Right atrium auricular region (tissue), 2 donors: ENCODE data around the gene AK4. TPM values are rescaled to one million over a fixed set of nuclear protein-coding genes. Genes with fewer than 3 reads are reported as not detected.
A peak's percentile ranks its signal among the peaks of the same experiment; 100 is the strongest.

Experiments used
- DNase-seq: peaks from one replicate; pipeline ENCODE4 v3.0.0-alpha.2; 2019; ENCODE audit warnings: low spot score
- H3K27ac ChIP-seq, 2 donors: fragments of 200-600 bp; sonication (generic); 1 replicate in 1 of 2; 2 replicates in 1 of 2; pipeline ENCODE4 v1.5.1; 2016 to 2019
- H3K27me3 ChIP-seq, 2 donors: fragments of 200-600 bp; sonication (generic); one replicate each; pipeline versions ENCODE4 v1.5.1 to v1.6.0; 2017 to 2019
- H3K36me3 ChIP-seq: fragments of 200-600 bp; sonication (generic); one replicate; pipeline ENCODE4 v1.5.1; 2016
- H3K4me1 ChIP-seq, 2 donors: fragments of 200-600 bp; sonication (generic); one replicate each; pipeline versions ENCODE4 v1.5.1 to v1.6.0; 2017 to 2019
- H3K4me3 ChIP-seq, 2 donors: fragments of 200-600 bp; sonication (generic); 1 replicate in 1 of 2; 2 replicates in 1 of 2; pipeline ENCODE4 v1.5.1; 2017 to 2019; ENCODE audit warnings: mild to moderate bottlenecking in 1 of 2, moderate library complexity in 1 of 2
- H3K9me3 ChIP-seq, 2 donors: fragments of 200-600 bp; sonication (generic); one replicate each; pipeline ENCODE4 v1.5.1; 2019
- total RNA-seq, 2 donors: library from RNA; depleted of rRNA; stranded (reverse); fragments of >200 nt; gene quantifications; one replicate each; pipeline ENCODE4 v1.1.0, GENCODE V29; 2016
- TF ChIP-seq, protein P1 (sequence below), 2 donors: fragments of 200-600 bp; sonication (generic); IDR thresholded peaks; one replicate each; pipeline ENCODE4 v1.5.1; 2019; ENCODE audit warnings: antibody characterized with exemption in 2 of 2

The AK4 gene
- total RNA-seq, 2 donors from 2014 or later, result 59.7 to 80.9 TPM

DNA sequence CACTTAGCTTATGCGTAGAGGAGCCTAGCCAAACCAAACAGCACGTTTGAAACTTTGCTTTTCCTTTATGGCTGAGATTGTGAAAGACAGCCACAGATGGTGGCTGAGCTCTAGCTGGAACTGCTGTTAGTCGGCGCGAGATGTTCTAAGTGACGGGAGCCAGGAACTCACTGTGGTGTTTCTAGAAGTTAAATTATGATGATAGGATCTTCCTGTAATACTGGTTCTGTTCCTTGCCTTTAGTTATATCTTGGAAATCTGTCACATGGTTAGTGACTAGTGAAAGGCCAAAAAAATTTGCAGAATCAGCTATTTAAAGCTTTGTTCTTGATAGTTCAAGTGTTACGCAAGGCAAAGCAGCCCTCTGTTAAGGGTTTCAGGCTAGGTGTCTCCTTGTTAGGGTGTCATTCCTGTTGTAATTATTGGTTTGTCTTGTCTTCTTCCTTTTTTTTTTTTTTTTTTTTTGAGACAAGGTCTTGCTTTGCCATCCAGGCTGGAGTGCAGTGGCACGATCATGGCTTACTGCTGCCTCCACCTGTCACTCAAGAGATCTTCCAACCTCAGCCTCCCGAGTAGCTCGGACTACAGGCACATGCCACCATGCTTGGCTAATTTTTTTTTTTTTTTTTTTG lies 22.6 kb downstream of the AK4 start:
- Histone ChIP-seq H3K27ac (peak overlapping the region in 1 of 2 donors; percentile 59), H3K36me3 (no peaks in the 10 kb centered on the region), H3K27me3 (no peaks in the 10 kb centered on the region), H3K4me3 (no peak overlapping the region), H3K4me1 (peaks cover 0 to 51% of the 10 kb centered on the region in 2 donors), H3K9me3 (no peaks in the 10 kb centered on the region)
- DNase-seq, result no peak
- TF ChIP-seq, protein P1, sequence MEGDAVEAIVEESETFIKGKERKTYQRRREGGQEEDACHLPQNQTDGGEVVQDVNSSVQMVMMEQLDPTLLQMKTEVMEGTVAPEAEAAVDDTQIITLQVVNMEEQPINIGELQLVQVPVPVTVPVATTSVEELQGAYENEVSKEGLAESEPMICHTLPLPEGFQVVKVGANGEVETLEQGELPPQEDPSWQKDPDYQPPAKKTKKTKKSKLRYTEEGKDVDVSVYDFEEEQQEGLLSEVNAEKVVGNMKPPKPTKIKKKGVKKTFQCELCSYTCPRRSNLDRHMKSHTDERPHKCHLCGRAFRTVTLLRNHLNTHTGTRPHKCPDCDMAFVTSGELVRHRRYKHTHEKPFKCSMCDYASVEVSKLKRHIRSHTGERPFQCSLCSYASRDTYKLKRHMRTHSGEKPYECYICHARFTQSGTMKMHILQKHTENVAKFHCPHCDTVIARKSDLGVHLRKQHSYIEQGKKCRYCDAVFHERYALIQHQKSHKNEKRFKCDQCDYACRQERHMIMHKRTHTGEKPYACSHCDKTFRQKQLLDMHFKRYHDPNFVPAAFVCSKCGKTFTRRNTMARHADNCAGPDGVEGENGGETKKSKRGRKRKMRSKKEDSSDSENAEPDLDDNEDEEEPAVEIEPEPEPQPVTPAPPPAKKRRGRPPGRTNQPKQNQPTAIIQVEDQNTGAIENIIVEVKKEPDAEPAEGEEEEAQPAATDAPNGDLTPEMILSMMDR (IDR thresholded peaks at IDR 0.05), result no peak

DNA sequence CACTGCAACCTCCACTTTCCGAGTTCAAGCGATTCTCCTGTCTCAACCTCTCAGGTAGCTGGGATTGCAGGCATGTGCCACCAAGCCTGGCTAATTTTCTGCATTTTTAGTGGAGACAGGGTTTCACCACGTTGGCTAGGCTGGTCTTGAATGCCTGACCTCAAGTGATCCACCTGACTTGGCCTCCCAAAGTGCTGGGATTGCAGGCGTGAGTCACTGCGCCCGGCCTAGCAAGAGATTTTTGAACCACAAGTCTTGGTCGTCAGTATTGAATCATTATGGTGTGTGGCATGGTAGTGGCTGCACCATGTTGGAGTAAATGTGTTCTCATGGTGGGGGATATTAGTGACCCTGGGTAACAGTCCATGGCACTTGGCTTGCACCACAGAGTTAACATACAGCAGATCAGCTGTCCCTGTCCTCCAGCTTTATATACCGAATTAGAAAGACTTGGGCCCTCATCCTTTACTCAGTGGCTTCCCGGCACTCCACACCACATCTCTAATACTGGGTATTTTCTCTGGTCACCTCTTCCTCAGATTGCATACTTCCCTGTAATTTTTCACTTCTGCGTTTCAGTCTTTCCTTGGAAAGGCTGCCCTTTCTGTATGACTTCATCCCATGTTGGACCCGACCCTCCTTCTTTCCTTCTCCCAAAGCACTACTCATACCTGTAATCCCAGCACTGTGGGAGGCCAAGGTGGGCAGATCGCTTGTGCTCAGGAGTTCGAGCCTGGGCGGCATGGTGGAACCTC lies 25.1 kb downstream of the AK4 start:
- Histone ChIP-seq H3K27me3 (no peaks in the 10 kb centered on the region), H3K4me1 (peaks cover 0 to 58% of the 10 kb centered on the region in 2 donors), H3K9me3 (no peaks in the 10 kb centered on the region), H3K36me3 (no peaks in the 10 kb centered on the region), H3K4me3 (no peak overlapping the region), H3K27ac (peak overlapping the region in 1 of 2 donors; percentile 84)
- DNase-seq, result no peak
- TF ChIP-seq, protein P1 (IDR thresholded peaks at IDR 0.05), result no peak

DNA sequence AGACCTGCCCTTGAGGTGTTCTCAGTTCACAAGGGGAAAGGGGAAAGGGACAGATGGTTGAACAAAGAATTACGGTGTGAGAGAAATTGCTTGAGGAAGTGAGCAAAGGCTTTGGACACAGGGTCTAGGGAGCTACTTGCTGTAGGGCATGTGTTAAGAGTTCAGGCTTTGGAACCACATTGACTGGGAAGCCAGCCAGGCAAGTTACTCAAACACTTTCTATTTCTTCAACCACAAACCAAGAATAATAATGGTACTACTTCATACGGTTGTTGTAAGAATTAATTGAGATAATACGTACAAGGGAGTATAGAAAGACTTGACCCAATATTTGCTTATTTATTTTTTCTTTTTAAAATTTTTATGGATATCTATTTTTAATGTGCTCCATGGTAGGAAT lies 26.6 kb downstream of the AK4 start:
- TF ChIP-seq, protein P1 (IDR thresholded peaks at IDR 0.05), result no peak
- H3K4me1 ChIP-seq, result peaks cover 0 to 64% of the 10 kb centered on the region in 2 donors
- peak; percentile 86 for DNase-seq
- peak overlapping the region; percentile 70 to 84 for H3K27ac ChIP-seq
- no peaks in the 10 kb centered on the region for H3K36me3 ChIP-seq
- no peaks in the 10 kb centered on the region for H3K9me3 ChIP-seq
- H3K27me3 ChIP-seq, result no peaks in the 10 kb centered on the region
- H3K4me3 ChIP-seq, result no peak overlapping the region

DNA sequence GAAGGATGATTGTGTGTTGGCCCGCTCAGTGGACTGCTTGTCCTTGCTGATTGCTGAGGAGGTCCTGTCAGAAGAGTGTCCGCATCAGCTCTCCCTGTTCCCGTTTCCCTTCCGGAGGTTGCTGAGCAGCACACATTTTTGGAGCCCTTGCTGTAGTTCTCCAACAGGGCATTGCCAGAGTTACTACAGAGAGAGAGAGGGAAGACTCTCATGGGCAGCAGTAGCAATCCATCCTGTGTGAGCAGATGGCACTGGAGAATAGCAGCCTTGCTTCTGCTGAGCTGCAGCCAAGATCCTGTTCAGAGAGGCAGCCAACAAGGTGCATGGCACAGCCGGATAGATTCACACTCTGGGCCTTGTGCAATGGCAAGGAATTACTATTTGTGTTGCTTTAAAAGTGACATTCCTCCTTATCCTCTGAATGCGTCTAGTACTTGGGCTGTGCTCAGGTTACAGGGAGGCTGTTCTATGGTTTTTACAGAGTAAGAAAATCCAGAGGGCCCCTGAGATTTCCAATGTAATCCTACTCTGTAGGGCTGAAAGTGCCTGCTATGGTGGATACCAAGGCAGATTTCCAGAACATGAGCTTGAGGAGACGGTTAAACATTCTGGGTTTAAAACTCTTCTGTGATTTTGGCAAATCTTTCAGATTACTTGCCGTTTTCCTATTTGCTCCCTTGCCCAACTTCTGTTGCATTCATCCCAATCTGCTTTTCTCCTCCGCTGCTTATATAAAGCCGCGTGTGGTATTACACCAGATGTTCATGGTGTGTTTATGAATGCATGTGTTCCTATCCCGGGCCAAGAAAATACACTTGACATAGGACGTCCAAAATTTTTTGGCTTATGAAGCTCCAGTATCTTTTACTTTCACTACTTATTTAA lies 27.4 kb downstream of the AK4 start:
- TF ChIP-seq, protein P1 (IDR thresholded peaks at IDR 0.05), result no peak
- Histone ChIP-seq H3K4me1 (peaks cover 0 to 56% of the 10 kb centered on the region in 2 donors), H3K27ac (peak overlapping the region; percentile 70 to 84), H3K27me3 (no peaks in the 10 kb centered on the region), H3K9me3 (no peaks in the 10 kb centered on the region), H3K4me3 (no peak overlapping the region), H3K36me3 (no peaks in the 10 kb centered on the region)
- peak; percentile 74 for DNase-seq

DNA sequence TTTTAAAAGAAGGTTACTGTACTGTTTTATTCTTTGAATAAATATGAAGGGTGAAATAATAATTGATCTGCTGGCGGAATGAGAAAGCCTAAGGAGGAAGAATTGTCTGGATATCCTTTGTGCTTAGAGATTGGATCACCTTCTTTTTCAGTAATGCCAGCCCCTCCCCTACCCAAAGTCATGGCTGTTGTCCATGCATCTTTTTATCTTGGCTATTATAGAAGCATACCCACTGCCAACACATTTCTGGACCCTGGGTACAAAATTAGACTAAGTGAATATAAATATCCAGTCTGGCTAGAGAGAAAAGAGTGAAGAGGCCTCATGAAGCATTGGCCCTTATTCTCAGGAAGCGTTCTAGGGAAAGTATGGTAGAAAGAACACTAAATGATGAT lies 28.1 kb downstream of the AK4 start:
- TF ChIP-seq, protein P1 (IDR thresholded peaks at IDR 0.05), result no peak
- no peak for DNase-seq
- peak overlapping the region; percentile 70 to 84 for H3K27ac ChIP-seq

More for the DNA sequence above, 28.1 kb downstream of the AK4 start:
- Histone ChIP-seq H3K27me3 (no peaks in the 10 kb centered on the region), H3K4me3 (no peak overlapping the region), H3K36me3 (no peaks in the 10 kb centered on the region), H3K9me3 (no peaks in the 10 kb centered on the region), H3K4me1 (peaks cover 0 to 50% of the 10 kb centered on the region in 2 donors)
